GF-D8 (cell line): ENCODE data around the gene TEX13A.
"Not testable (repeated sequence)": the region's sequence is repeated elsewhere in the genome, so short reads cannot be mapped to it uniquely, and the experiment has no call there.

ENCODE experiments used
- DNase-seq: peaks from one replicate; lab custom pipeline; 2025; lab: John Stamatoyannopoulos, UW

The TEX13A gene

GRCh38 chrX:105220636-105221035, at the start of gene TEX13A:
TEX13A (minus strand) TSS chrX:105220694; CDS start chrX:105220397, 297 bp downstream.
- no peak for DNase-seq

- DNase-seq, result no peak
Measured at GRCh38 chrX:105269386-105269785, 48.9 kb upstream of the TEX13A start.

- no peak for DNase-seq
Measured at GRCh38 chrX:105267167-105267566, 46.7 kb upstream of the TEX13A start.

GRCh38 chrX:105266456-105266855, 46.0 kb upstream of the TEX13A start:
- no peak for DNase-seq

- DNase-seq, result no peak
Measured at GRCh38 chrX:105265093-105265492, 44.6 kb upstream of the TEX13A start.

GRCh38 chrX:105263801-105264200, 43.3 kb upstream of the TEX13A start:
- DNase-seq, result no peak

GRCh38 chrX:105263171-105263570, 42.7 kb upstream of the TEX13A start:
- DNase-seq, result no peak

- DNase-seq, result no peak
Measured at GRCh38 chrX:105260291-105261043, 40.0 kb upstream of the TEX13A start.

GRCh38 chrX:105241056-105241455, 20.6 kb upstream of the TEX13A start:
- DNase-seq, result no peak

GRCh38 chrX:105237407-105237806, 16.9 kb upstream of the TEX13A start:
- DNase-seq, result not testable (repeated sequence)

- no peak for DNase-seq
Measured at GRCh38 chrX:105229146-105229545, 8.7 kb upstream of the TEX13A start.

GRCh38 chrX:105228602-105229001, 8.1 kb upstream of the TEX13A start:
- no peak for DNase-seq

GRCh38 chrX:105226499-105226898, 6.0 kb upstream of the TEX13A start:
- DNase-seq, result no peak

GRCh38 chrX:105221374-105221773, 880 bp upstream of the TEX13A start:
- DNase-seq, result no peak

- DNase-seq, result no peak
Measured at GRCh38 chrX:105219454-105220401, 766 bp downstream of the TEX13A start.

GRCh38 chrX:105211066-105211575, 9.4 kb downstream of the TEX13A start:
- DNase-seq, result no peak

GRCh38 chrX:105210258-105210657, 10.2 kb downstream of the TEX13A start:
- DNase-seq, result no peak

- DNase-seq, result no peak
Measured at GRCh38 chrX:105209406-105209805, 11.1 kb downstream of the TEX13A start.

- no peak for DNase-seq
Measured at GRCh38 chrX:105191878-105192277, 28.6 kb downstream of the TEX13A start.

GRCh38 chrX:105190252-105190853, 30.1 kb downstream of the TEX13A start:
- no peak for DNase-seq

- DNase-seq, result no peak
Measured at GRCh38 chrX:105189093-105189492, 31.4 kb downstream of the TEX13A start.

GRCh38 chrX:105179644-105180043, 40.9 kb downstream of the TEX13A start:
- no peak for DNase-seq
